A673 (cell line): ENCODE measurements around the gene RNFT2.

Source experiments
- CTCF ChIP-seq: fragments of 300-800, 200-600 bp; sonication (generic); conservative IDR thresholded peaks from 2 replicates; pipeline ENCODE4 v1.5.1; 2017; ENCODE audit warnings: low read depth, mild to moderate bottlenecking, antibody characterized with exemption, low read length, moderate library complexity, mixed read lengths
- EZH2 ChIP-seq: fragments of 200-600 bp; sonication (generic); IDR thresholded peaks from 2 replicates; pipeline ENCODE4 v1.6.1; 2017; ENCODE audit warnings: borderline replicate concordance, low read depth, mild to moderate bottlenecking, mixed read lengths, antibody characterized with exemption, low read length; ENCODE audit not compliant: poor library complexity, severe bottlenecking

- TF ChIP-seq CTCF (no peak), EZH2 (no peak)
Observed at GRCh38 chr12:116718655-116719454, 19.3 kb upstream of the RNFT2 start.
